Caco-2 (cell line): ENCODE measurements around the gene RTBDN. TPM values are rescaled to one million over a fixed set of nuclear protein-coding genes. Genes with fewer than 3 reads are reported as not detected.

Experiments used
- BruUV-seq: library from RNA; stranded (reverse); fragments of 400-500 nt; replicated peaks from 2 replicates; lab custom pipeline; 2021; lab: Mats Ljungman, UMichigan
- CTCF ChIA-PET: fragments of 300-600 bp; sonication (Branson Sonifier 250); formaldehyde crosslinking; loops from one replicate; lab custom pipeline; 2022; ENCODE audit warnings: antibody characterized with exemption; lab: Charles Lee
- POLR2A ChIA-PET: fragments of 300-600 bp; sonication (Branson Sonifier 250); formaldehyde crosslinking; loops from one replicate; lab custom pipeline; 2022; ENCODE audit warnings: antibody characterized with exemption; lab: Charles Lee
- DNase-seq, 2 experiments: peaks; one replicate each; pipeline versions ENCODE4 v3.0.0 to v3.0.0-alpha.2; 2020 to 2022
- H3K27me3 ChIP-seq: replicated peaks from 2 replicates; pipeline ENCODE4 v1.6.0; 2011; ENCODE audit warnings: low read length; ENCODE audit not compliant: control insufficient read depth, insufficient read depth
- H3K36me3 ChIP-seq: 2 replicates; pipeline ENCODE4 v1.5.1; 2011; ENCODE audit warnings: low read length; ENCODE audit not compliant: control insufficient read depth, insufficient read depth
- H3K4me1 ChIP-seq: fragments of 250-450 bp; sonication (Bioruptor Pico); 2 replicates; pipeline ENCODE4 v1.5.1; 2020; ENCODE audit warnings: mild to moderate bottlenecking
- H3K4me3 ChIP-seq: 2 replicates; pipeline ENCODE4 v1.5.1; 2011; ENCODE audit warnings: low read depth, mild to moderate bottlenecking, control low read depth, low read length
- H3K9me3 ChIP-seq: fragments of 250-450 bp; sonication (Bioruptor Pico); 2 replicates; pipeline ENCODE4 v1.5.1; 2020; ENCODE audit warnings: mild to moderate bottlenecking, moderate library complexity
- H3K27ac Mint-ChIP-seq: one replicate; pipeline ENCODE4 v1.8.0; 2022; ENCODE audit warnings: mixed read lengths; ENCODE audit not compliant: unreplicated experiment
- H3K27me3 Mint-ChIP-seq: one replicate; pipeline ENCODE4 v1.8.0; 2022; ENCODE audit warnings: mixed read lengths; ENCODE audit not compliant: insufficient read depth, unreplicated experiment
- H3K36me3 Mint-ChIP-seq: one replicate; pipeline ENCODE4 v1.8.0; 2022; ENCODE audit warnings: mild to moderate bottlenecking, mixed read lengths; ENCODE audit not compliant: insufficient read depth, unreplicated experiment
- H3K4me1 Mint-ChIP-seq: one replicate; pipeline ENCODE4 v1.8.0; 2022; ENCODE audit warnings: low read depth, mixed read lengths; ENCODE audit not compliant: unreplicated experiment
- H3K4me3 Mint-ChIP-seq: one replicate; pipeline ENCODE4 v1.8.0; 2022; ENCODE audit warnings: mild to moderate bottlenecking, moderate library complexity, mixed read lengths; ENCODE audit not compliant: unreplicated experiment
- H3K9me3 Mint-ChIP-seq: one replicate; pipeline ENCODE4 v1.8.0; 2022; ENCODE audit warnings: mixed read lengths; ENCODE audit not compliant: unreplicated experiment
- CTCF ChIP-seq, 2 experiments: fragments of 200-600 bp in 1 of 2; IDR thresholded peaks; 1 replicate in 1 of 2; 2 replicates in 1 of 2; pipeline versions ENCODE4 v1.5.1 to v1.8.0; 2011 to 2022; ENCODE audit warnings: antibody characterized with exemption in 1 of 2, control low read depth in 1 of 2, inconsistent platforms in 1 of 2, low read depth in 1 of 2, low read length in 1 of 2, mild to moderate bottlenecking in 1 of 2, moderate library complexity in 1 of 2; ENCODE audit not compliant: insufficient read depth in 1 of 2, severe bottlenecking in 1 of 2, unreplicated experiment in 1 of 2
- intact Hi-C: fragments of 100-400 bp; cut with micrococcal nuclease; formaldehyde crosslinking; loops from one replicate; pipeline ENCODE4 v1.10.0; 2022; ENCODE audit not compliant: unreplicated experiment
- total RNA-seq: library from RNA; stranded (reverse); gene quantifications from 2 replicates; pipeline ENCODE4 v1.2.3, GENCODE V29; 2022

Gene RTBDN
- total RNA-seq, 1 experiment from 2014 or later, result not detected

- Mint-ChIP-seq H3K36me3 (peaks cover 6% of the 10 kb centered on the region), H3K27ac (no peak overlapping the region), H3K27me3 (no peaks in the 10 kb centered on the region), H3K4me3 (peak overlapping the region; percentile 54), H3K4me1 (no peaks in the 10 kb centered on the region), H3K9me3 (no peaks in the 10 kb centered on the region)
- Histone ChIP-seq H3K27me3 (no peaks in the 10 kb centered on the region), H3K4me3 (no peak overlapping the region), H3K36me3 (no peaks in the 10 kb centered on the region), H3K9me3 (peaks cover 22% of the 10 kb centered on the region), H3K4me1 (no peaks in the 10 kb centered on the region)
- BruUV-seq, result no TSS peak
- no peak for DNase-seq
- intact Hi-C loops, result no loop called here
- TF ChIP-seq CTCF (IDR thresholded peaks at IDR 0.05; ENCODE audit: insufficient read depth in 1 of 2, low read depth in 1 of 2, low read length in 1 of 2, severe bottlenecking in 1 of 2, unreplicated experiment in 1 of 2), result no peak
- POLR2A ChIA-PET, result interaction anchor here (0.6 kb wide), 1 partner anchor 27 kb away, joined by 5 read pairs; no protein-coding TSS in a partner anchor
- CTCF ChIA-PET, result no interaction called here
Observed at GRCh38 chr19:12880551-12881171, 46.3 kb upstream of the RTBDN start.

GRCh38 chr19:12875086-12875485 is 40.7 kb upstream of the RTBDN start:
- H3K9me3 Mint-ChIP-seq, result peaks cover 19% of the 10 kb centered on the region
- H3K4me3 Mint-ChIP-seq, result no peak overlapping the region
- Histone ChIP-seq H3K4me1 (no peaks in the 10 kb centered on the region), H3K36me3 (no peaks in the 10 kb centered on the region), H3K4me3 (no peak overlapping the region), H3K9me3 (no peaks in the 10 kb centered on the region), H3K27me3 (no peaks in the 10 kb centered on the region)
- H3K36me3 Mint-ChIP-seq, result peaks cover 5% of the 10 kb centered on the region
- H3K27me3 Mint-ChIP-seq, result no peaks in the 10 kb centered on the region
- ChIA-PET POLR2A (no interaction called here), CTCF (no interaction called here)
- intact Hi-C loops, result no loop called here
- H3K4me1 Mint-ChIP-seq, result peaks cover 6% of the 10 kb centered on the region
- H3K27ac Mint-ChIP-seq, result no peak overlapping the region
- TF ChIP-seq CTCF (IDR thresholded peaks at IDR 0.05; ENCODE audit: insufficient read depth in 1 of 2, low read depth in 1 of 2, low read length in 1 of 2, severe bottlenecking in 1 of 2, unreplicated experiment in 1 of 2), result no peak
- no peak for DNase-seq
- BruUV-seq, result no TSS peak

GRCh38 chr19:12873891-12874745 is 39.7 kb upstream of the RTBDN start:
- H3K27me3 ChIP-seq, result no peaks in the 10 kb centered on the region
- no peaks in the 10 kb centered on the region for H3K4me1 ChIP-seq
- no peaks in the 10 kb centered on the region for H3K9me3 ChIP-seq
- Mint-ChIP-seq H3K27ac (no peak overlapping the region), H3K4me3 (peak overlapping the region; percentile 68), H3K36me3 (peaks cover 5% of the 10 kb centered on the region), H3K9me3 (peaks cover 19% of the 10 kb centered on the region), H3K4me1 (peaks cover 6% of the 10 kb centered on the region), H3K27me3 (no peaks in the 10 kb centered on the region)
- CTCF ChIA-PET, result interaction anchor here (1.1 kb wide), 1 partner anchor 11 kb away, joined by 3 read pairs; no protein-coding TSS in a partner anchor
- no TSS peak for BruUV-seq
- no peak for TF ChIP-seq CTCF (IDR thresholded peaks at IDR 0.05; ENCODE audit: insufficient read depth in 1 of 2, low read depth in 1 of 2, low read length in 1 of 2, severe bottlenecking in 1 of 2, unreplicated experiment in 1 of 2)
- POLR2A ChIA-PET, result no interaction called here
- intact Hi-C loops, result no loop called here
- DNase-seq, result no peak
- no peaks in the 10 kb centered on the region for H3K36me3 ChIP-seq
- no peak overlapping the region for H3K4me3 ChIP-seq
